ENCODE measurements around the gene QSOX2. TPM values are rescaled to one million over a fixed set of nuclear protein-coding genes. Genes with fewer than 3 reads are reported as not detected.
"Not testable (repeated sequence)": the region's sequence is repeated elsewhere in the genome, so short reads cannot be mapped to it uniquely, and the experiment has no call there.

QSOX2 gene
- polyA plus RNA-seq, 3 donors, result 16.6 to 19.0 (median 18.8) TPM

DNA sequence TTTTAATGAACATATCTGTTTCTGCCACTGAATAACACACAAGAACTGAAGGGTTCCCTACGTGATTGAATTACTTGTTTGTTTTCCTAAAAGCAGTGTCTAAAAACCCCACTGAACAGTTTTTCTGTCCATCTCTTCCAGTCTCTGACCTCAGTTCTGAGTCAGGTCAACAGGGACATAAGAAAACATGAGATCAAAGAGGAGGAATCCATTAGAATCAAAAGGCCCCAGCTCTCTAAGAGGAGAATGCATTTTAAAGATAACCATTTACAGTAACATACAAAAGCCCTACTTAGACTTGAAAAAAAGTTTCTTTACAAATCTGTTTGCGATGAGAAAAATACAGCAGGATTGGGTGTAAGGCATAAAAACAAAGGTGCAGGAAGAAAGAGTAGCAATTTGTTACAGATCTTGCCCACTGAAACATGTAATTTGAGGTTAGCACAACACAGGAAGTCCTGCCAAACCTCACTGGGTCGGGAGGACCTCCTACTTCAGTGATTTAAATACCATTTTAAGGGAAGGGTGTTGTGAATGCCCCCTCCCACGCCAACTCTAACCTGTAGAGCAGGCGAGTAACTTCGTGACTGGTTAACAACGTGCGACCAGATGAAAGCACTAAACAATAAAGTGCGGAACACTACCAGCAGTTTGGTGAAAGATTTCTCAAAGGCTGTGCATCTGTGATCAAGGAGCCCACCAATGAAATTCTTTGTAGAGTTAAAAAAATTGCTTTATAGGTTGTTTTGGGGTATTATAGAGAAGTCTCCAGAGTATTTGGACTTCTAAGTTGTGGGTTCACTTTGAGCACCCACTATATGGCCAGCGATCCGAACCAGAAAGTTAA, 1.3 kb downstream of the QSOX2 start:
- peak in 2 of 11 donors; percentile 33 to 63 for DNase-seq (ENCODE audit: extremely low read depth in 1 of 11, low read depth in 9 of 11, low spot score in 4 of 11)

- no peak for DNase-seq (ENCODE audit: extremely low read depth in 1 of 11, low read depth in 9 of 11, low spot score in 4 of 11)
Observed at GRCh38 chr9:136243631-136244030, 2.0 kb downstream of the QSOX2 start.

DNA sequence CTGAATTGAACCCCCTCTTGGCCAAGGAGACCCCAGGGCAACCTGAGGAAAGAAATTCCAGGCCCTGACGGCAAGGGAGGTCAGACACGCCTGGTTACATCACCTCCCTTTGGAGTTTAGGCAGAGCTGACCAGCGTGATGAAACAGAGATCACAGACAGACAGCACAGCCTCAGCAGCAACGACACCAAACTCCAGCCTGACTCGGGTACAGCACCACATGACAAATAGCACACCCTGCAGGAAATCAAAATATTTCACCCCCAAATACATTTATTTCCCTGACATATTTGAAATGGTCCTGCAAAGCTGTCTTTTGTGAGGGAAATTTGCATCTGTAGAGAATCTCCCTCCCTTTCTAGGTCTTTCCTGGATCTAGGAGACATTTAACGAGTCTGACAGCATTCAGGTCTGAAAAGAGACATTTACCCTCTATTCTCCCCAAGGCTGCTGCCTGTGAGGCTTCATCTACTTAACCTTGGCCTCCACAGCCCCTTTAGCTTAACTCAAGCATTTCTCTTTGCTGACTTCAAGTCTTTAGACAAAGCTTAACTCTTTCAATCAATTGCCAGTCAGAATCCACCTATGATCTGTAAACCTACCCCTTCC, 2.6 kb downstream of the QSOX2 start:
- no peak for DNase-seq (ENCODE audit: extremely low read depth in 1 of 11, low read depth in 9 of 11, low spot score in 4 of 11)

DNA sequence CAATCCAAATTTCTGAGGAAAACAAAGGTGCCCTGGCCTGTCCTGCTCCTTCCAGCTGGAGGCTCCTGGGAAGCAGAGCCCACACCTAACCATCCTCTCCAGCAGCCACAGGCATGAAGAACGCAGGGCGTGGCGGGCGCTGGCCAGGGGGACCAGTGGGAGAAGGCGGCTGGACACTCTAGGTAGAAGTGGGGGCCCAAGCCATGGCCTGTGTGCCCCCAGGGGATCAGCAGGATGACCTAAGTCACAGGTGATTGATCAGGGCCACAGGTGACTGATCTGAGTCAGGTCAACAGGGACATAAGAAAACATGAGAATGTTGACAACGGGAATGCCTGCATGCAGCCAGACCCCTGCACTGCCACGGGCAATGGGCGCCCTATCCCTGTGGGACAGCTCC, 3.4 kb downstream of the QSOX2 start:
- DNase-seq (ENCODE audit: extremely low read depth in 1 of 11, low read depth in 9 of 11, low spot score in 4 of 11), result no peak

DNA sequence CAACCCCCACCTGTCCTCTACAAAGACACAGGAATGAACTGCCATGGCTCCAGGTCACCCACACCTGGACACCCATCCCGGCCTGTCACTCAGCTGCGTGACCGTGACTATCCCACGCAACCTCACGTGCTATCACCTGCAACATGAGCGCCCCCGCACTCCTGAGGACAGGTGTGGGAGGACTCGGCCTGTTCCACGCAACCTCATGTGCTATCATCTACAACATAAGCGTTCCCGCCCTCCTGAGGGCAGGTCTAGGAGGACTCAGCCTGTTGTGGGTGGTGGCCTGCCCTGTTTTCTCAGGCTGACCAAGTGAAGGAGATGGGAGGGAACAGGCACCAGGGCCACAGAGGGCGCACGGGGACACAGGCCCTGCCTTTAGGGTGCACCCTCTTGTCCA, 4.1 kb downstream of the QSOX2 start:
- DNase-seq (ENCODE audit: extremely low read depth in 1 of 11, low read depth in 9 of 11, low spot score in 4 of 11), result no peak

GRCh38 chr9:136240941-136241340, 4.7 kb downstream of the QSOX2 start:
- no peak for DNase-seq (ENCODE audit: extremely low read depth in 1 of 11, low read depth in 9 of 11, low spot score in 4 of 11)

DNA sequence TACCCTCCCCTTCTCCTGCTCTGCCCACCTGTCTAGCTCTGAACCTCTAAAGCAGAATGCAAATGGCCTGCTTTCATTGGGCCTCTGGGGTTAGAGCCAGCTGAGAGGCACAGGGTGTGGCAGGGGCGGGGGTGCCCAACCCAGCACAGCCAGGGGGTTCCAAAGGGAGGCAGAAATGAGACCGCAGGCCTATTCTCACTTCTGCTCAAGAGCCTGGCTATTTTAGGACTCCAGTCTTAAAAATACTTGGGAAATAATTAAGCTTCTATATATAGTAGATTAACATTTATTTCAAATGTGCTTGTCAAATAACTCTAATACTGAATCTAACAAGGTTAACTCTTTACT, 5.7 kb downstream of the QSOX2 start:
- DNase-seq (ENCODE audit: extremely low read depth in 1 of 11, low read depth in 9 of 11, low spot score in 4 of 11), result no peak

GRCh38 chr9:136239135-136239982, 6.3 kb downstream of the QSOX2 start:
- DNase-seq (ENCODE audit: extremely low read depth in 1 of 11, low read depth in 9 of 11, low spot score in 4 of 11), result no peak

DNA sequence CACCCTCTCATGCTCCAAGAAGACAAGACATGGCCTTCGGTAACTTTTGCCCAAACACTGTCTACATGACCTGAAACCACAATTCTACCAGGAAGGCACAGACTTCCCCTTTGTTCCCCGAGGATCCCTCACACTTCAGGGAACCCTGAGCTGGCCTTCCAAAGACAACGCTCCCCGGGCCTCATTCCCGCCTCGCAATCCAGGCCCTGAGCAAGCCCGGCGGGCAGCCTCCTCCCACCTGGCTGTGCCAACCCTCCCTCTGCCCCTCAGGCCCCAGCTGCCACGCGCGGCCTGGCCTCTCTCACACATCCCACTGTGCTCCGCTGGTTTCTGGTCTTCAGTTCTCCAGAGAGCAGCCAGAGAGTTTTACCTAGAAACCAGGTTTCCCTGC, 7.3 kb downstream of the QSOX2 start:
- DNase-seq (ENCODE audit: extremely low read depth in 1 of 11, low read depth in 9 of 11, low spot score in 4 of 11), result no peak

DNA sequence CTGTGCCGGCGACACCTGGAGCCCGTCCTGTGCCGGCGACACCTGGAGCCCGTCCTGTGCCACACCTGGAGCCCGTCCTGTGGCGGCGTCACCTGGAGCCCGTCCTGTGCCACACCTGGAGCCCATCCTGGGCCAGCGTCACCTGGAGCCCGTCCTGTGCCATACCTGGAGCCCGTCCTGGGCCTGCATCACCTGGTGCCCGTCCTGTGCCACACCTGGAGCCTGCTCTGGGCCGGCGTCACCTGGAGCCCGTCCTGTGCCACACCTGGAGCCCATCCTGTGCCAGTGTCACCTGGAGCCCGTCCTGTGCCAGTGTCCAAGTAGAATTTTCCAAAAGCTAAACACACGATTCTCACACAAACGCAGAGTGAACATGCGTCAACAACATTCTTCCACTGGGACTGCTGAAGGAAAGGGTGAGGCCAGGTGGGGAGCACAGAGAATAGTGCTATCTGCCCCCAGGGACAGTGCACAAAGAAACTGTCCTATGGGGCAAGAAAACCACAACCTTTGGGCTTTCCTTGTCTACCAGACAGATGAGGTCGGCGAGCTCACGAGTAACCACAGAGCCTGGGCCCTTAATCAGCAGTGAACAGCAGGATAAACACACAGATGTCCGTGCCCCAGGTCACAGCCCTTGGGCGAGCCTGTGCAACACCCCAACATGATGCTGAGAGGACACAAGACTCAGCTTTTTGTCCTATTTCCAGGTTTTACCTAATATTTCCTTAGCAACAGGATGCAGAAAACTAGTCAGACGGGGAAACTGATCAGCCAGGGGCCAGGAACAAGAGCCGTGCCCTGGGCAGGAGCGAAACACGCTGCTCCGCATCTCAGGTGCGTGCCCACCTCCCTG, 7.9 kb downstream of the QSOX2 start:
- no peak for DNase-seq (ENCODE audit: extremely low read depth in 1 of 11, low read depth in 9 of 11, low spot score in 4 of 11)

DNA sequence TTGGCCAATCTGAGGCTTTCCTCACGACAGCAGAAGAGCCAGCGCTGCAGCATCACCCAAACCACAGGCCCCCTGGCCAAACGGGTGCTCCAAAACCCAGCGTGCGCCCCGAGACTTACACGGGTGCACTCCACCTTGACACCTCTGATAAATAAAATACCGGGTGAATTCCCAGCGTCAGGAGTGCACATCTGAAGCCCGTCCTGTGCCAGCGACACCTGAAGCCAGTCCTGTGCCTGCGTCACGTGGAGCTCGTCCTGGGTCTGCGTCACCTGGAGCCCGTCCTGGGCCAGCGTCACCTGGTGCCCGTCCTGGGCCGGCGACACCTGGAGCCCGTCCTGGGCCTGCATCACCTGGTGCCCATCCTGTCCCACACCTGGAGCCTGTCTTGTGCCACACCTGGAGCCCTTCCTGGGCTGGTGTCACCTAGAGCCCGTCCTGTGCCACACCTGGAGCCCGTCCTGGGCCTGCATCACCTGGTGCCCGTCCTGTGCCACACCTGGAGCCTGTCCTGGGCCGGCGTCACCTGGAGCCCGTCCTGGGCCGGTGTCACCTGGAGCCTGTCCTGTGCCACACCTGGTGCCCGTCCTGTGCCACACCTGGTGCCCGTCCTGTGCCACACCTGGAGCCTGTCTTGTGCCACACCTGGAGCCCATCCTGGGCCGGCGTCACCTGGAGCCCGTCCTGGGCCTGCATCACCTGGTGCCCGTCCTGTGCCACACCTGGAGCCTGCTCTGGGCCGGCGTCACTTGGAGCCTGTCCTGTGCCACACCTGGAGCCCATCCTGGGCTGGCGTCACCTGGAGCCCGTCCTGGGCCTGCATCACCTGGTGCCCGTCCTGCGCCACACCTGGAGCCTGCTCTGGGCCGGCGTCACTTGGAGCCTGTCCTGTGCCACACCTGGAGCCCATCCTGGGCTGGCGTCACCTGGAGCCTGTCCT, 8.9 kb downstream of the QSOX2 start:
- not testable (repeated sequence) for DNase-seq (ENCODE audit: extremely low read depth in 1 of 11, low read depth in 9 of 11, low spot score in 4 of 11)

DNA sequence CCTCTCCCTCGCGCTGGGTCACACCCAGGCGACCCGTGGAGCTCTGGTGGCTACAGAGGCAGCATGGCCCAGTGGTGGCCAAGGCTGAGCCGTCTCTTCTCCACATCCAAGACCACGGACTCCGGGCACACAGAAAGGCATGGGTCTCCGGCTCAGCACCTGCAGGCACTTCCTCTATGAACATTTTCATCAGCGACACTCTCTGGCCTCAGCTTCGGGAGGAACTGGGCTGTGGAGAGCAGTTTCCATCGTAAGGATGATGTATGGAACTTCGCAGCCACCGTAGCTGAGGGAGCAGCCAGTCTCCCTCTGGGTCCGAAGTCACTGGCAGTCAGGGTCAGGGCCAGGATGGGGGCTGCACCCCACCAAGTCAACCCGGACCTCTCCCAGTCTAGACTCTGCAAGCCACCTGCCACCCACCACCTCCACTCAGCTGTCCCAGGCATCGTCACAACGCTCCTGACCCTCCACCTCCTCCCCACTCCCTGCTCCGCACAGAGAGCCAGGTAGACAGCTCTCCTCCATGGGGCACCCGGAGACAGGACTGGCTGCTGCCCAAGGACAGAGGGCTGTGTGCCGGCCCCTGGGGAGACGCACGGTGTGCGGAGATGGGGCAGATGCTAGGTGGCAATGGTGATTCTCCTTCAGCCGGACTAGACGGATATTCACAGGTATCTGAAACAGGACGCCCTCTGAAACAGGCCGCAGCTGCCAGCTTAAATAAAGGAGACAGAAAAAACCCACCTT, 9.7 kb downstream of the QSOX2 start:
- DNase-seq (ENCODE audit: extremely low read depth in 1 of 11, low read depth in 9 of 11, low spot score in 4 of 11), result no peak

DNA sequence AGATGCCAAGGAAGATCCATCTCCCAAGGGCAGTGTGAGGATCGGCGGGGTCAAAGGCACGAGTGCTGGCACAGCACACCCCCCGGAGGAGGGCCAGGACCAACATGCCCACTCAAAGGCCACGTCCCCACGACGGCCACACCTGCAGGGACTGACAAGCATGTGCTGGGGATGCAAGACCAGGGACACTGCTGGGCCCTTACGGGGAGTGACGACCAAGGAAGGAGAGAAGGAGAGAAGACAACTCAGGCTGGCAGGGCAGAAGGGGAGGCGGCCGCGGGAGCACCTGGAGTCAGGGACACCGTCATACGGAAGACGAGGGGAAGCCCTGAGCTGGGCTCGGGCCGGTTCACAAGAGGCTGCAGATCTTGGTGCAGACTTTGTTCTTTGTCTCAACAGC, 10.4 kb downstream of the QSOX2 start:
- DNase-seq (ENCODE audit: extremely low read depth in 1 of 11, low read depth in 9 of 11, low spot score in 4 of 11), result no peak

- no peak for DNase-seq (ENCODE audit: extremely low read depth in 1 of 11, low read depth in 9 of 11, low spot score in 4 of 11)
Observed at GRCh38 chr9:136234597-136234996, 11.0 kb downstream of the QSOX2 start.

- no peak for DNase-seq (ENCODE audit: extremely low read depth in 1 of 11, low read depth in 9 of 11, low spot score in 4 of 11)
Observed at GRCh38 chr9:136233868-136234267, 11.7 kb downstream of the QSOX2 start.

- no peak for DNase-seq (ENCODE audit: extremely low read depth in 1 of 11, low read depth in 9 of 11, low spot score in 4 of 11)
Observed at GRCh38 chr9:136233411-136233810, 12.2 kb downstream of the QSOX2 start.

DNA sequence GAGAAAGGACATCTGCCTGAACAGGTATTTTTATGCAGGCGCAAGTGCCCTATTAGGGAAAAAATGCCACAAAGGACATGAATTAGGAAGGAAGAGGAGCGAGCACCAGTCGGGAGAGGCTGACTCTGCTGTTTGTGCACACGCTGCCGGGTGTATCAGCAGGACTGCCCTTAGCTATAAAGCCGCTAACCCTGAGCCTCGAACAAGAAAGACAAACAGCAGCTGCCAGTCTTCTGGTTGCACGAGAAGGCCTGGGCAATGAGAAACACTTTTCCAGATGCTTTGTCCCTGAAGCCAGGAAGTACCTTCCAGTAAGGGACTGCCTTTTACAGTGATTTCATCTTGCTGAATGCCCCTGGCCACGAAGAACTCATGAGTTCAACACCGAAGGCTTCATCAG, 12.6 kb downstream of the QSOX2 start:
- DNase-seq (ENCODE audit: extremely low read depth in 1 of 11, low read depth in 9 of 11, low spot score in 4 of 11), result peak in 3 of 11 donors; percentile 30 to 49 (median 40)

All from renal cortex interstitium (tissue), 11 donors.